ENCODE data around the gene NUDT3. TPM values are rescaled to one million over a fixed set of nuclear protein-coding genes. Genes with fewer than 3 reads are reported as not detected.
A peak's percentile ranks its signal among the peaks of the same experiment; 100 is the strongest.

The NUDT3 gene
- total and polyA plus RNA-seq, 9 of the 15 experiments (the other 6 are each of a cell fraction or from before 2014, with no cell fraction given), result 5.4 to 81.2 (median 56.4) TPM

DNA sequence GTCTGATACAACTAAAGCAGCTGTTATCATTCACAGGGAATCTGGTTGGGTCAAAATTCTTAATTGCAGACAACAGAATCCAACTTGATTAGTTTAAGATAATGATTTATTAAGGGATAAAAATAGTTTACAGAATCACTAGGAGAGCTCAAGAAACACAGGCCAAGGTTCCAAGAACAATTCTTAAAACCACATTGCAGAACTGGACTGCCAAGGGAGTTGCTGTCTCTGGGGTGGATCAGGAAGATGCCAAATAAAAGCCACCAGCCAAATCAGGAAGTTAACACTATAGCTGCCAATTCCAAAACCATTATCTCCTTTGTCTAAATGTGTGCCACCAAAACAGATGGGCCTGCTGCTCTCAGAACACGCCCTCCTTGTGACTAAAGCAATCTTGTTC is 53.7 kb downstream of the NUDT3 start:
- peaks cover 3% of the 10 kb centered on the region for H3K9me1 ChIP-seq (ENCODE audit: control insufficient read depth, insufficient read depth, low read length)
- H2AFZ ChIP-seq (ENCODE audit: low read depth, low read length), result no peak overlapping the region
- in situ Hi-C loops (cut with MboI), result no loop called here
- H4K20me1 ChIP-seq (replicated peaks; ENCODE audit: control insufficient read depth, insufficient read depth, low read length), result peaks cover 8% of the 10 kb centered on the region
- no peak overlapping the region for H3K27ac ChIP-seq (ENCODE audit: extremely low read depth, low read depth, low read length)
- POLR2A ChIA-PET, result interaction anchor here (0.5 to 5.4 kb wide), 5 partner anchors 12 to 263 kb away, joined by 3 to 27 read pairs (median 4); no protein-coding TSS in a partner anchor
- 100% methylated on average over 1 of the region's 1 CpG for WGBS (ENCODE audit: insufficient coverage, low coverage, missing lambda C conversion rate)
- H3K4me1 ChIP-seq (replicated peaks in 1 of 2; ENCODE audit: control insufficient read depth in 2 of 2, insufficient read depth in 2 of 2, low read length in 2 of 2), result peaks cover 0 to 14% of the 10 kb centered on the region in 2 experiments; a peak in 2 of 5 replicates
- no TSS peak for BruUV-seq (replicated peaks)
- intact Hi-C loops (cut with micrococcal nuclease), result no loop called here
- H3K4me2 ChIP-seq (ENCODE audit: insufficient read depth, low read length), result no peak overlapping the region
- FAIRE-seq (peak; percentile 11), ATAC-seq (no peak), DNase-seq (ENCODE audit: extremely low read depth in 1 of 4, low spot score in 3 of 4) (no peak)
- H3K27me3 ChIP-seq (ENCODE audit: control insufficient read depth in 2 of 2, insufficient read depth in 2 of 2, low read length in 2 of 2), result no peaks in the 10 kb centered on the region
- no peaks in the 10 kb centered on the region for H3K9me3 ChIP-seq (replicated peaks; ENCODE audit: control insufficient read depth, insufficient read depth, low read depth, low read length)
- TF ChIP-seq ZNF24 (IDR thresholded peaks at IDR 0.05) (no peak), ZNF668 (CRISPR knock-in tag; IDR thresholded peaks at IDR 0.05) (no peak), IFI16 (CRISPR knock-in tag; IDR thresholded peaks at IDR 0.05) (no peak), SAFB2 (IDR thresholded peaks at IDR 0.05; ENCODE audit: borderline replicate concordance, low read depth, low read length, severe bottlenecking) (no peak), GABPB2 (CRISPR knock-in tag; conservative IDR thresholded peaks at IDR 0.05) (no peak), SAP30 (IDR thresholded peaks at IDR 0.05; ENCODE audit: borderline replicate concordance, insufficient read depth, low read depth, low read length, poor library complexity, severe bottlenecking) (no peak), RNF2 (IDR thresholded peaks at IDR 0.05) (no peak), CAMTA2 (CRISPR knock-in tag; conservative IDR thresholded peaks at IDR 0.05) (no peak), TBP (optimal IDR thresholded peaks at IDR 0.05; ENCODE audit: low read depth, low read length) (no peak), SMARCE1 (IDR thresholded peaks at IDR 0.05) (no peak), ADNP (tag; IDR thresholded peaks at IDR 0.05) (no peak), PHB2 (IDR thresholded peaks at IDR 0.05; ENCODE audit: low read depth) (no peak), ZNF175 (CRISPR knock-in tag; IDR thresholded peaks at IDR 0.05; ENCODE audit: low read depth) (no peak), NR1H2 (CRISPR knock-in tag; IDR thresholded peaks at IDR 0.05) (no peak), ELF1 (tag; IDR thresholded peaks at IDR 0.05) (no peak), FOXM1 (IDR thresholded peaks at IDR 0.05; ENCODE audit: low read depth) (no peak), FOXM1 (CRISPR knock-in tag; IDR thresholded peaks at IDR 0.05; ENCODE audit: low read depth) (no peak), MEF2A (IDR thresholded peaks at IDR 0.05; ENCODE audit: control insufficient read depth, low read depth, low read length) (no peak), ARID2 (IDR thresholded peaks at IDR 0.05) (no peak)
- TF ChIP-seq, protein P1, sequence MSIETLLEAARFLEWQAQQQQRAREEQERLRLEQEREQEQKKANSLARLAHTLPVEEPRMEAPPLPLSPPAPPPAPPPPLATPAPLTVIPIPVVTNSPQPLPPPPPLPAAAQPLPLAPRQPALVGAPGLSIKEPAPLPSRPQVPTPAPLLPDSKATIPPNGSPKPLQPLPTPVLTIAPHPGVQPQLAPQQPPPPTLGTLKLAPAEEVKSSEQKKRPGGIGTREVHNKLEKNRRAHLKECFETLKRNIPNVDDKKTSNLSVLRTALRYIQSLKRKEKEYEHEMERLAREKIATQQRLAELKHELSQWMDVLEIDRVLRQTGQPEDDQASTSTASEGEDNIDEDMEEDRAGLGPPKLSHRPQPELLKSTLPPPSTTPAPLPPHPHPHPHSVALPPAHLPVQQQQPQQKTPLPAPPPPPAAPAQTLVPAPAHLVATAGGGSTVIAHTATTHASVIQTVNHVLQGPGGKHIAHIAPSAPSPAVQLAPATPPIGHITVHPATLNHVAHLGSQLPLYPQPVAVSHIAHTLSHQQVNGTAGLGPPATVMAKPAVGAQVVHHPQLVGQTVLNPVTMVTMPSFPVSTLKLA (conservative IDR thresholded peaks at IDR 0.05), result no peak
- CTCF ChIA-PET (ENCODE audit: low intra/inter-chr PET ratio), result no interaction called here
- no peak overlapping the region for H3K9ac ChIP-seq (ENCODE audit: insufficient read depth in 1 of 2, low read depth in 2 of 2, low read length in 2 of 2)
- H3K79me2 ChIP-seq (ENCODE audit: control insufficient read depth, insufficient read depth, low read length), result peaks cover 86% of the 10 kb centered on the region
- peaks cover 65% of the 10 kb centered on the region for H3K36me3 ChIP-seq (ENCODE audit: control insufficient read depth, insufficient read depth, low read length)
- no peak overlapping the region for H3K4me3 ChIP-seq
